A549 (cell line): Measurements from ENCODE around the gene FRY.

ENCODE experiments used
- CEBPB ChIP-seq, 2 experiments: fragments of >200 bp in 1 of 2; sonication (Bioruptor Twin) in 1 of 2; formaldehyde crosslinking in 1 of 2; IDR thresholded peaks; 2 replicates each; pipeline ENCODE4 v1.6.1; 2012 to 2016
- EHMT2 ChIP-seq: fragments of 200-600 bp; sonication (generic); IDR thresholded peaks from 2 replicates; pipeline ENCODE4 v1.6.1; 2016; ENCODE audit warnings: antibody characterized with exemption, low read depth, mild to moderate bottlenecking, moderate library complexity
- EP300 ChIP-seq, 2 experiments: fragments of >200 bp; sonication (Bioruptor Twin); formaldehyde crosslinking; IDR thresholded peaks; 2 replicates in 1 of 2; 3 replicates in 1 of 2; pipeline ENCODE4 v1.6.1; 2016 to 2017
- ESRRA ChIP-seq: fragments of 150-350 bp; IDR thresholded peaks from 2 replicates; pipeline ENCODE4 v1.6.1; 2014; ENCODE audit warnings: mild to moderate bottlenecking, low read length, borderline replicate concordance
- POLR2AphosphoS2 ChIP-seq: conservative IDR thresholded peaks from 2 replicates; pipeline ENCODE4 v1.6.1; 2012; ENCODE audit warnings: low read length, improper control_type of control experiment, inconsistent platforms
- RAD21 ChIP-seq, 2 experiments: fragments of >200 bp in 1 of 2; sonication (Bioruptor Twin) in 1 of 2; formaldehyde crosslinking in 1 of 2; IDR thresholded peaks in 1 of 2; conservative IDR thresholded peaks in 1 of 2; 2 replicates in 1 of 2; 3 replicates in 1 of 2; pipeline ENCODE4 v1.6.1; 2012 to 2018; ENCODE audit warnings: inconsistent platforms in 1 of 2
- TF ChIP-seq, protein P1 (sequence below): fragments of >200 bp; sonication (Bioruptor Twin); formaldehyde crosslinking; IDR thresholded peaks from 3 replicates; pipeline ENCODE4 v1.5.1; 2016

DNA sequence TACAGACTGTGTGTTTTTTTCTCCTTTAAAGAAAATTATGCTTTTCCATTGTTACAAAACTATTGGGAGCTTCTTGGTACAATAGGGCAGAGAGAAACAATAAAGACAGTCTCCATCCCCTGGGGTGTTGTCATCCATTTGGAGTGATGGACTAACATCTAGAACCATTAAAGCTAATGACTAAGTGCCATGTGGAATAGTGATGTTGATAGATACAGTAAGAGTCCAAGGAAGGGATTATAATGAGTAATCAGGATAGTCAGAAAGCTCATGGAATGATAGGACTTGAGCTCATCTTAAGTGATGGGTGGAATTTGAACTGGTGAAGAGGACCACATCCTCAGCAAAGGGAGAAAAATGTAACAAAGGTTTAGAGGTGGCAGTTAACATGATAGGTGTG is 24.1 kb upstream of the FRY start:
- TF ChIP-seq EHMT2 (no peak), ESRRA (no peak), CEBPB (IDR thresholded peaks at IDR 0.05) (no peak), EP300 (IDR thresholded peaks at IDR 0.05) (no peak), RAD21 (conservative IDR thresholded peaks at IDR 0.05 in 1 of 2, IDR thresholded peaks at IDR 0.05 in 1 of 2) (no peak), POLR2AphosphoS2 (no peak)
- TF ChIP-seq, protein P1, sequence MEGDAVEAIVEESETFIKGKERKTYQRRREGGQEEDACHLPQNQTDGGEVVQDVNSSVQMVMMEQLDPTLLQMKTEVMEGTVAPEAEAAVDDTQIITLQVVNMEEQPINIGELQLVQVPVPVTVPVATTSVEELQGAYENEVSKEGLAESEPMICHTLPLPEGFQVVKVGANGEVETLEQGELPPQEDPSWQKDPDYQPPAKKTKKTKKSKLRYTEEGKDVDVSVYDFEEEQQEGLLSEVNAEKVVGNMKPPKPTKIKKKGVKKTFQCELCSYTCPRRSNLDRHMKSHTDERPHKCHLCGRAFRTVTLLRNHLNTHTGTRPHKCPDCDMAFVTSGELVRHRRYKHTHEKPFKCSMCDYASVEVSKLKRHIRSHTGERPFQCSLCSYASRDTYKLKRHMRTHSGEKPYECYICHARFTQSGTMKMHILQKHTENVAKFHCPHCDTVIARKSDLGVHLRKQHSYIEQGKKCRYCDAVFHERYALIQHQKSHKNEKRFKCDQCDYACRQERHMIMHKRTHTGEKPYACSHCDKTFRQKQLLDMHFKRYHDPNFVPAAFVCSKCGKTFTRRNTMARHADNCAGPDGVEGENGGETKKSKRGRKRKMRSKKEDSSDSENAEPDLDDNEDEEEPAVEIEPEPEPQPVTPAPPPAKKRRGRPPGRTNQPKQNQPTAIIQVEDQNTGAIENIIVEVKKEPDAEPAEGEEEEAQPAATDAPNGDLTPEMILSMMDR: no peak
